Esophagus squamous epithelium (tissue), 5 donors: ENCODE measurements around the gene ATF1. TPM values are rescaled to one million over a fixed set of nuclear protein-coding genes. Genes with fewer than 3 reads are reported as not detected.

Source experiments
- DNase-seq: peaks from one replicate; lab custom pipeline; 2025; lab: John Stamatoyannopoulos, UW
- H3K27ac ChIP-seq, 4 donors: fragments of 200-600 bp; sonication (generic); one replicate each; pipeline ENCODE4 v1.5.1; 2016 to 2019; ENCODE audit warnings: mild to moderate bottlenecking in 1 of 4
- H3K27me3 ChIP-seq, 4 donors: fragments of 200-600 bp; sonication (generic); 1 replicate in 3 of 4; 2 replicates in 1 of 4; pipeline versions ENCODE4 v1.5.1 to v1.6.0; 2017 to 2021; ENCODE audit warnings: antibody characterized with exemption in 1 of 4
- H3K36me3 ChIP-seq, 3 donors: fragments of 200-600 bp; sonication (generic); one replicate each; pipeline ENCODE4 v1.5.1; 2016 to 2019
- H3K4me1 ChIP-seq, 3 donors: fragments of 200-600 bp; sonication (generic); one replicate each; pipeline ENCODE4 v1.5.1; 2017 to 2019
- H3K4me3 ChIP-seq, 4 donors: fragments of 200-600 bp; sonication (generic); 1 replicate in 3 of 4; 2 replicates in 1 of 4; pipeline ENCODE4 v1.5.1; 2016 to 2019; ENCODE audit warnings: mild to moderate bottlenecking in 2 of 4, moderate library complexity in 1 of 4
- H3K9me3 ChIP-seq, 3 donors: fragments of 200-600 bp; sonication (generic); one replicate each; pipeline ENCODE4 v1.5.1; 2016 to 2019
- CTCF ChIP-seq, 6 experiments: fragments of 450-650 bp in 4 of 6; fragments of 200-600 bp in 2 of 6; sonication (generic) in 2 of 6; IDR thresholded peaks; one replicate each; pipeline ENCODE4 v1.5.1; 2016 to 2019; ENCODE audit warnings: antibody characterized with exemption in 6 of 6, mild to moderate bottlenecking in 4 of 6, moderate library complexity in 4 of 6
- POLR2A ChIP-seq, 4 donors: fragments of 450-650 bp; IDR thresholded peaks; one replicate each; pipeline ENCODE4 v1.6.1; 2017; ENCODE audit warnings: antibody characterized with exemption in 4 of 4, mild to moderate bottlenecking in 4 of 4, moderate library complexity in 3 of 4
- WGBS, 2 donors: methylation state at CpG; one replicate each; pipeline ENCODE4 v1.1.5; 2018; 5-methylcytosine and 5-hydroxymethylcytosine counted together
- intact Hi-C: fragments of 100-400 bp; cut with DNase I; formaldehyde crosslinking; loops from one replicate; pipeline ENCODE4 v1.15.0; 2022
- total RNA-seq, 4 donors: library from RNA; depleted of rRNA; stranded (reverse); fragments of >200 nt; gene quantifications; one replicate each; pipeline ENCODE4 v1.1.0, GENCODE V29; 2016
- donor health status: DM: yes; HTN: yes; CAD: no.

ATF1 gene
- total RNA-seq = 10 to 100 TPM in 3 of 4 donors, 1 to 10 TPM in 1; 5.5 to 20.4 (median 14.3) TPM

- 0 to 1% methylated on average over 5 to 17 of the region's 51 CpGs for WGBS, 2 donors
- no peaks in the 10 kb centered on the region for H3K9me3 ChIP-seq
- H3K4me1 ChIP-seq = peaks cover 15 to 55% (median 19%) of the 10 kb centered on the region in 3 donors
- H3K27ac ChIP-seq = peak within 1 kb of the TSS; percentile 98 to 99 (median 98)
- H3K36me3 ChIP-seq = no peaks in the 10 kb centered on the region
- intact Hi-C loops = no loop called here
- no peaks in the 10 kb centered on the region for H3K27me3 ChIP-seq
- peak; percentile 51 for DNase-seq
- TF ChIP-seq POLR2A (IDR thresholded peaks at IDR 0.05) (peak in 2 of 4 donors; percentile 50 to 75), CTCF (IDR thresholded peaks at IDR 0.05) (peak in 1 of 6 experiments; percentile 15)
- peak within 1 kb of the TSS; percentile 84 to 100 (median 90) for H3K4me3 ChIP-seq
Measured at GRCh38 chr12:50763639-50764285, at the start of gene ATF1. Gene ATF1 (plus strand): TSS chr12:50764101. CDS start chr12:50780146, 16,045 bp downstream.

- WGBS, 2 donors = 64 to 78% methylated on average over 2 of the region's 2 CpGs
- intact Hi-C loops = no loop called here
- no peaks in the 10 kb centered on the region for H3K27me3 ChIP-seq
- H3K36me3 ChIP-seq = peaks cover 0 to 98% (median 10%) of the 10 kb centered on the region in 3 donors
- no peak for DNase-seq
- H3K27ac ChIP-seq = no peak overlapping the region
- H3K4me1 ChIP-seq = peaks cover 0 to 12% (median 0%) of the 10 kb centered on the region in 3 donors
- no peak overlapping the region for H3K4me3 ChIP-seq
- TF ChIP-seq CTCF (IDR thresholded peaks at IDR 0.05) (no peak), POLR2A (IDR thresholded peaks at IDR 0.05) (no peak)
- H3K9me3 ChIP-seq = no peaks in the 10 kb centered on the region
Measured at GRCh38 chr12:50715174-50715573, 48.7 kb upstream of the ATF1 start.

GRCh38 chr12:50718760-50719159 lies 45.1 kb upstream of the ATF1 start:
- H3K4me3 ChIP-seq = no peak overlapping the region
- peaks cover 0 to 12% (median 0%) of the 10 kb centered on the region in 3 donors for H3K4me1 ChIP-seq
- no peak overlapping the region for H3K27ac ChIP-seq
- 52 to 75% methylated on average over 2 of the region's 2 CpGs for WGBS, 2 donors
- H3K27me3 ChIP-seq = no peaks in the 10 kb centered on the region
- TF ChIP-seq CTCF (IDR thresholded peaks at IDR 0.05) (no peak), POLR2A (IDR thresholded peaks at IDR 0.05) (no peak)
- no peaks in the 10 kb centered on the region for H3K9me3 ChIP-seq
- DNase-seq = no peak
- peaks cover 6 to 100% (median 20%) of the 10 kb centered on the region in 3 donors for H3K36me3 ChIP-seq
- intact Hi-C loops = no loop called here

GRCh38 chr12:50720085-50720484 lies 43.8 kb upstream of the ATF1 start:
- no peak for TF ChIP-seq POLR2A (IDR thresholded peaks at IDR 0.05)
- no peak for TF ChIP-seq CTCF (IDR thresholded peaks at IDR 0.05)
- DNase-seq = no peak
- intact Hi-C loops = no loop called here
- no peaks in the 10 kb centered on the region for H3K9me3 ChIP-seq
- H3K27ac ChIP-seq = no peak overlapping the region
- no peak overlapping the region for H3K4me3 ChIP-seq
- WGBS, 2 donors = 79 to 93% methylated on average over 3 of the region's 3 CpGs
- H3K36me3 ChIP-seq = peaks cover 12 to 100% (median 26%) of the 10 kb centered on the region in 3 donors
- H3K27me3 ChIP-seq = no peaks in the 10 kb centered on the region
- peaks cover 0 to 12% (median 0%) of the 10 kb centered on the region in 3 donors for H3K4me1 ChIP-seq

- Histone ChIP-seq H3K36me3 (peaks cover 16 to 100% (median 26%) of the 10 kb centered on the region in 3 donors), H3K4me1 (peaks cover 0 to 12% (median 0%) of the 10 kb centered on the region in 3 donors), H3K9me3 (no peaks in the 10 kb centered on the region), H3K4me3 (no peak overlapping the region), H3K27me3 (no peaks in the 10 kb centered on the region), H3K27ac (no peak overlapping the region)
- TF ChIP-seq POLR2A (IDR thresholded peaks at IDR 0.05) (no peak), CTCF (IDR thresholded peaks at IDR 0.05) (no peak)
- 77 to 80% methylated on average over 5 of the region's 5 CpGs for WGBS, 2 donors
- DNase-seq = no peak
- intact Hi-C loops = no loop called here
Measured at GRCh38 chr12:50720501-50720900, 43.4 kb upstream of the ATF1 start.
